ENCODE results near the gene YEATS4.

Gene YEATS4

DNA sequence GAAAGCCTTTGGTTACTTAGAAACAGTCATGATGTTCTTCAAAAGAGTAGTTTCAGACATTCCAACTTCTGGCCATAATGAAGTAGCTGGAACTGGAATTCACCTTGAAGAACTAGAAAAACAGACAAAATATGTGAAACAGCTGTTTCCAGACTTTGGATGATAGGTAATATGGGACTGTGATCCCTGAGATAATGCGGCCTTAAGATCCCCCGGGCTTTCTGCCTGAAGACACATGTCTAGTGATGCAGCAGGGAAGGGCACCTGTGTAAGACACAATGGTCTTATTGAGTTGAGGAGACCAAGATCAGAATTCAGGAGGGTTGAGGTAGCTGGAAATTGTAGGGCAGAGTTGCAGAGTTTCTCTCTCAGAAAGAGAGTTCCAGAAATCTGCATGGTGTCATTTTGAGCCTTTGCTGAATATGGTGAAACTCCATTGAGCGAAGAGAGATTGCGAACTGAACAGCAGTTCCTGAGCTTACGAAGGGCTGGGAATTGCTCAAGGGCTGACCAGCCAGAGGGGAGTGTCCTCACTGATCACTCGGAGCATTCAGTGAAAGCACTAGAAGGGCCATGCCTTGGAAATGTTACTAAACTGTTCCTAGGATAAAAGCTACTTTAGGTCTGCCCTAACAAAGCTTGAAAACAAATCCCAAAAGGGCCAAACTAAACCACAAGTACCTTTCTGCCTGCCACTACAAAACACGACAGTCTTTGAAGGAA lies 69.0 kb downstream of the YEATS4 start:
- no peak for DNase-seq (ENCODE audit: low read depth)
- H3K4me3 ChIP-seq (ENCODE audit: low read depth, low read length), result no peak overlapping the region
- TF ChIP-seq, protein P1, sequence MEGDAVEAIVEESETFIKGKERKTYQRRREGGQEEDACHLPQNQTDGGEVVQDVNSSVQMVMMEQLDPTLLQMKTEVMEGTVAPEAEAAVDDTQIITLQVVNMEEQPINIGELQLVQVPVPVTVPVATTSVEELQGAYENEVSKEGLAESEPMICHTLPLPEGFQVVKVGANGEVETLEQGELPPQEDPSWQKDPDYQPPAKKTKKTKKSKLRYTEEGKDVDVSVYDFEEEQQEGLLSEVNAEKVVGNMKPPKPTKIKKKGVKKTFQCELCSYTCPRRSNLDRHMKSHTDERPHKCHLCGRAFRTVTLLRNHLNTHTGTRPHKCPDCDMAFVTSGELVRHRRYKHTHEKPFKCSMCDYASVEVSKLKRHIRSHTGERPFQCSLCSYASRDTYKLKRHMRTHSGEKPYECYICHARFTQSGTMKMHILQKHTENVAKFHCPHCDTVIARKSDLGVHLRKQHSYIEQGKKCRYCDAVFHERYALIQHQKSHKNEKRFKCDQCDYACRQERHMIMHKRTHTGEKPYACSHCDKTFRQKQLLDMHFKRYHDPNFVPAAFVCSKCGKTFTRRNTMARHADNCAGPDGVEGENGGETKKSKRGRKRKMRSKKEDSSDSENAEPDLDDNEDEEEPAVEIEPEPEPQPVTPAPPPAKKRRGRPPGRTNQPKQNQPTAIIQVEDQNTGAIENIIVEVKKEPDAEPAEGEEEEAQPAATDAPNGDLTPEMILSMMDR (IDR thresholded peaks at IDR 0.05; ENCODE audit: insufficient read depth, low read depth, low read length, missing control alignments), result no peak

DNA sequence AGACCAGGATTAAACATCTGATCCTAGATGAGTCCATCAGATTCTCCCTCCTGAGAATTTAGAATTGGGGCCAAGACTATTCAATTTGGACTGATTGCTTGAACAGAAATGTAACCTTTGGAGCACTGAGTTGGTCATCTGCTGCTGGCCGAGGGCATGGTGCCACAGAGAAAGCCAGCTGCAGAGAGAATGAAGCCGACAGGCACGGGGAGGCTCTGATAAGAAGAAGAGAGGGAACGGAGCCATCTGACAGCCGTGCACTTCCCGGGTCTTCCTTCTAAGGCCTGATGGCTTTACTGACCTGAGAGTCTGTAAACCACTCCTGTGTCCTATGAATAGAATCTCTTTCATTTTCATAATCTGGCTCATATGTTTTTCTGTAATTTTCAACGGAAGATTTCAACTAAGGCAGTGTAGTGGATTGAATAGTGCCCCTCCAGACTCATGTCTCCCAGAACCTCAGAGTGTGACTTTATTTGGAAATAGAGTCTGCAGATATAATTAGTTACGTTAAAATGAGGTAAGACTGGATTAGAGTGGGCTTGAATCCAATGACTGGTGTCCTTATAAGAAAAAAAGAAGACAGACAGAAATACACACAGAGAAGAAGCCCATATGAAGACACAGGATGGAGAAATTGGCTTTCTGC lies 71.5 kb downstream of the YEATS4 start:
- TF ChIP-seq, protein P1 (IDR thresholded peaks at IDR 0.05; ENCODE audit: insufficient read depth, low read depth, low read length, missing control alignments), result no peak
- DNase-seq (ENCODE audit: low read depth), result no peak
- H3K4me3 ChIP-seq (ENCODE audit: low read depth, low read length), result no peak overlapping the region

DNA sequence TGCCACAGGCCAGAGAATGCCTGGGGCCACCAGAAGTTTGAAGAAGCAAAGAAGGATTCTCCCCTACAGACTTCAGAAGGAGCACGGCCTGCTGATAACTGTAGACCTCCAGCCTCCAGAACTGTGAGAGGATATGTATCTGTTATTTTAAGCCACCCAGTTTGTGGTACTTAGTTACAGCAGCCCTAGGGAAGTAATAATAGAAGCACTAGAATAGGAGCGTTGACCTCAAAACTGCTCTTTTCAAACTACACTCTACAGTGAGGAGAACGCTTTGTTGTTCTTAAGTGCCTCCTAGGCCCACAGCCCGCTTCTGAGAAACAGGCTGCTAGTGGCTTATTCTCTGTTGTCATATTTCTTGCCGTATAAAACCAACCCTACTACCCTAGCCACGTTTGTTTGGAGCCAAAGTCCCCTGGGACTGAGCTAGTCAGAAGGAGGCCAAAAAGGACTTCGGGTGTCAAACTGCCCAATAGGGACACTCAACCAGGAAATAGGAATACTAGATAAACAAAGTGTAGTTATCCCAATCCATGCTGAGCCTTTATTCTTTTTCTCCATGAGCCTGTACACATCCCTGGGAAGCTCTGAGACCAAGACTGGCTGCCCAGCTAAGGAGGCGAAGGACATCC lies 72.2 kb downstream of the YEATS4 start:
- H3K4me3 ChIP-seq (ENCODE audit: low read depth, low read length), result no peak overlapping the region
- TF ChIP-seq, protein P1 (IDR thresholded peaks at IDR 0.05; ENCODE audit: insufficient read depth, low read depth, low read length, missing control alignments), result no peak
- DNase-seq (ENCODE audit: low read depth), result no peak

DNA sequence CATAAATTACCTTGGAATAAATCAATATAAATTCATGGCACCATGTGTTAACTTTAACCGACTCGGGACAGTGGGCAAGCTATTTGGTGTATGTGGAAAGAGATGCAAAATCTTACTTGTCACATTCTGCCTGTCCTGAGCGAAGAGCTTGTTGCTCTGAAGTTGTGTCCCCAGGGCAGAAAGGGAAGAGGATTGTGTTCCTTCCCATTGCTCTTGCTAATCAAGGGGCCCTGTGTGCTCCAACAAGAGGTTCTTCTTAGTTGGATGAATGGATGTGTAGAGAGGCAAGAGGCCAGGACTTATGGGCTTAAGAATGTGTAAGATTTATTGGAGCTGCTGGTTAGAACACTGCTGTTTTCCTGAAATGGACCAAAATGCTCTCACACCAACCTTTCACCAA lies 74.1 kb downstream of the YEATS4 start:
- TF ChIP-seq, protein P1 (IDR thresholded peaks at IDR 0.05; ENCODE audit: insufficient read depth, low read depth, low read length, missing control alignments), result no peak
- no peak overlapping the region for H3K4me3 ChIP-seq (ENCODE audit: low read depth, low read length)
- DNase-seq (ENCODE audit: low read depth), result no peak

DNA sequence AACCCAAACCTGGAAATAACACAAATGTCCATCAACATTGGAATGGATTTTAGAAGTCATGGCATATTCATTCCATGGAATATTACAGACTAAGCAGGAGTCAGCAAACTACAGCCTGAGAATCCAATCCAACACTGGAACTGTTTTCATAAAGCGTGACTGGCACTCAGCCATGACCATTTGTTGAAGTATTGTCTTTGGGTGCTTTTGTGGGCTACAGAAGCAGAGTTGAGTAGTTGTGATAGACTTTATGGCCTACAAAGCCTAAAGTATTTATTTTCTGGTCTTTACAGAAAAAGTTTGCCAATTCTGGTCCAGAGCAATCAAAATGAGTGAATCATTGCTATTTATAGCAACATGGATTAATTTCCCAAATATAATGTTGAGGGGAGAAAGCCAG lies 76.1 kb downstream of the YEATS4 start:
- no peak overlapping the region for H3K4me3 ChIP-seq (ENCODE audit: low read depth, low read length)
- TF ChIP-seq, protein P1 (IDR thresholded peaks at IDR 0.05; ENCODE audit: insufficient read depth, low read depth, low read length, missing control alignments), result no peak
- DNase-seq (ENCODE audit: low read depth), result no peak

DNA sequence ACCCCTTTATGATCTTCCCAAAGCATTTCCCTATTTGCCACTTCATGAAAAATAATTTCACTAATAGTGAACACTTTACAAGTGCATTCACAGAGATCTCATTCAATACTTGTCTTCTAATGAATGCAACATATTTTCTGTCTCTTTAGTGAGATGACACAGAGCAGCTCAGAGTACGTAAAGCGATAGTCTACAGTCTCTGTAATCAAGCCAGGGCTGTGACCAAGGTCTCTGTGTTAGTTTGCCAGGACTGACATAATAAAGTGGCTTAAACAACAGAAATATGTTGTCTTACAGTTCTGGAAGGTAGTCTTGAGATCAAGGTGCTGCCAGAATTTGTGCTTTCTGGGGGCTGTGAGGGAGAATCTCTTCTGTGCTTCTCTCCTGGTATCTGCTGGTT lies 77.5 kb downstream of the YEATS4 start:
- no peak overlapping the region for H3K4me3 ChIP-seq (ENCODE audit: low read depth, low read length)
- TF ChIP-seq, protein P1 (IDR thresholded peaks at IDR 0.05; ENCODE audit: insufficient read depth, low read depth, low read length, missing control alignments), result no peak
- DNase-seq (ENCODE audit: low read depth), result no peak
